GM19397 (cell line): ENCODE measurements around the gene ENTPD3.
"Not testable (repeated sequence)": the region's sequence is repeated elsewhere in the genome, so short reads cannot be mapped to it uniquely, and the experiment has no call there.

ENCODE experiments used
- ATAC-seq: cut with Tn5 transposase; IDR thresholded peaks from one replicate; pipeline ENCODE4 v1.9.1; 2021; ENCODE audit warnings: mild to moderate bottlenecking, moderate library complexity; ENCODE audit not compliant: unreplicated experiment

The ENTPD3 gene

DNA sequence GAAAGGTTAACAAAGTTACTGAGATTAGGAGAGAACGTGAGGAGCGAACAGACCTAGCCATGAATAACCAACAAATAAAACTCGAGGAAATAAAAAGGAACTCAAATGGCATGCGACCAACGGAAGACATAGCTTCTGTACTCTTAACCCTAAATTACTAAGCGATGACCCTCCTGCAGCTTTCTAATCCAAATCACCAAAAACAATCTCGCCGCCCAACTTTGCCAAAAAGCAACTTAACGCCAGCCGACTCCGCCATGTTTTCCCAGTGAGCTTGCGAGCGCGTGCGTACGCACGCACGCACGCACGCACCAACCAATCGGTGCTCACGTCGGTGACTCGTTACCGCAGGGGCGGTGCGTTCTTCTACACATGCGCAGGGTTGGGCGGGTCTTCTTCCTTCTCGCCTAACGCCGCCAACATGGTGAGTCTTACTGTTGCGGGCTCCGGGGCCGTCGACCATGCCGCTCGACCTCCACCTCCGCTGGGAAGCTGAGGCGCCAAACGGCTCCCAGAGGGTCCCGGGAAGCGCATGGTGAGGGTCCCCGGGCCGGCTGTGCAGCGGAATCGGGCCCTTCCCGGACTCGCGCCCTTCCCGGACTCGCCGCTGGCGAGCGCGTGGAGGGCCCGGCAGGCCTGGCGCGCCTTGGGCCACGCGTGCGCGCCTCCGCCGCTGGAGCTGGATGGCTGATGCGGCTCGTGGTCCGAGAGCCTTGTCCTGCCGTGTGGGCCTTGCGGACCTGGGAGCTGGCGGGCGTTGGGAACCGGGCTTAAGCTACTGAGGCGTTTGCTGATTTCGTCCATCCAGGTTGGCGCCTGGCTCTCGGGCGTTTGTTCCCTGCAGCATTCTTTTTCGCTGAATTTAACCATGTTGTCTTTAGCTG lies 70.2 kb downstream of the ENTPD3 start, which contains the start of gene RPL14:
Gene RPL14 (plus strand): TSS at position 400 of the 884 bp plus-strand sequence. CDS start 133 bp downstream, at position 533.
- ATAC-seq: peak; percentile 69

DNA sequence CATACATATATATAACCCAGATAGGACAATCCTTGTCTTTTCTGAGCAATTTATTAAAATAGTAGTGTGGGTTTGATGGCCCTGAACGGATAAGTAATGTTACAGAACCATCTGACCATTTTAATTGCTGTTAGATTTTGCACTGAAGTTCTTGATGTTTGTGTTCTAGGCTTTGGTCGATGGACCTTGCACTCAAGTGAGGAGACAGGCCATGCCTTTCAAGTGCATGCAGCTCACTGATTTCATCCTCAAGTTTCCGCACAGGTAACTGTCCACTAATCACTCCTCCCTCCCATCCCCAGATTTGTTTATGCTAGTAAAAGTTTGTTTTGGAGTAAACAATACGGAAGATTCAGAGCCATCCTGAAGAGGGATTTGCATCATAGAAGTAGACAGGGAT lies 71.5 kb downstream of the ENTPD3 start:
- ATAC-seq: no peak

DNA sequence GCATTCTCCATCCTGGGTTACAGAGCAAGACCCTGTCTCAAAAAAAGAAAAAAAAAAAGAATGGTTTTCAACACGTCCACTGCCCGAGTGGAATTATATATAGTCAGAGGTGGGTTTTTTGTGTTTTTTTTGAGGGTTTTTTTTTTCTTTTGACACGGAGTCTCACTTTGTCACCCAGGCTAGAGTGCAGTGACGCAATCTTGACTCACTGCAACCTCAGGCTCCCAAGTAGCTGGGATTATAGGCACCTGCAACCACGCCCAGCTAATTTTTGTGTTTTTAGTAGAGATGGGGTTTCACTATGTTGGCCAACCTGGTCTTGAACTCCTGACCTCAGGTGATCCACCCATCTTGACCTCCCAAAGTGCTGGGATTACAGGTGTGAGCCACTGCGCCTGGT lies 73.5 kb downstream of the ENTPD3 start:
- ATAC-seq: not testable (repeated sequence)

DNA sequence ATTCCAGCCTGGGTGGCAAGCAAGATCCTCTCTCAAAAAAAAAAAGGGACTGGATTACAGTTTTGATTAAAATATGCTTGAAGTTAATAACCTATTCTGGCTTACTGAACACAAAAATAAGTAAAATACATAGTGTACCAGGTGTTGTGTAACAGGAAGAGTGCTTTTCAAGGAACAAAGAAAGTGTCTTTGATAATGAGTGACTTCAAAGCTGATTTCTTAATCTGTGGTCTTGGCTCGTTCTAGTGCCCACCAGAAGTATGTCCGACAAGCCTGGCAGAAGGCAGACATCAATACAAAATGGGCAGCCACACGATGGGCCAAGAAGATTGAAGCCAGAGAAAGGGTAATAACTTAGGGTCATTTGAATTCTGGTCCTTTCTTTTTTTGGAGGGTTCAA lies 74.2 kb downstream of the ENTPD3 start:
- ATAC-seq: no peak

DNA sequence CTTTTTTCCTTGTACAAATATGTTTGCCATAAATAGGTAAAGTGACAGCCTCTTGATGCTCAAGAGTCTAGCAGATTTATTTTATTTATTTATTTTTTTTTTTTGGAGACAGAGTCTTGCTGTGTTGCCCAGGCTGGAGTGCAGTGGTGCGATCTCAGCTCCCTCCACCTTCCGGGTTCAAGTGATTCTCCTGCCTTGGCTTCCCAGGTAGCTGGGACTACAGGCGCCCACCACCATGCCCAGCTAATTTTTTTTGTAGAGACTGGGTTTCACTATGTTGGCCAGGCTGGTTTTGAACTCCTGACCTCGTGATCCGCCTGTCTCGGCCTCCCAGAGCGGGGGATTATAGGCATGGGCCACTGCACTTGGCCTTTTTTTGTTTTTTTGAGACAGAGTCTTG lies 75.9 kb downstream of the ENTPD3 start:
- not testable (repeated sequence) for ATAC-seq

DNA sequence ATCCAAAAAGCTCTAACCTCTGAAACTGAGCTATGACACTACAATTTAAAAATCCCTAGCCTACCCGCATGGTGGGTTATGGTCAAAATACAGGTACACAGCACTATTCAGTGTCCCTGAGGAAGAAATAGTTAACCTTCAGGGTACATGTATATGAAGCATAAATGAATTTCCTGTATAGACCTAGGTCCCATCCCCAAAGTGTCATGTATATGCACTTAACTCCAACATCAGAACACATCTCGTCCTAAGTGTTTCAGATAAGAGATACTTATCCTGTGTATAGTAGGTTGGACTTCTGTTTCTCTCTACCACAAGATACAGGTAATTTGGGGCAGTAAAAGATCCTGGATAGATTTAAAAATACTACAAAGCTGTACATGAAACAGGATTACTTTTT lies 76.6 kb downstream of the ENTPD3 start:
- ATAC-seq: no peak

DNA sequence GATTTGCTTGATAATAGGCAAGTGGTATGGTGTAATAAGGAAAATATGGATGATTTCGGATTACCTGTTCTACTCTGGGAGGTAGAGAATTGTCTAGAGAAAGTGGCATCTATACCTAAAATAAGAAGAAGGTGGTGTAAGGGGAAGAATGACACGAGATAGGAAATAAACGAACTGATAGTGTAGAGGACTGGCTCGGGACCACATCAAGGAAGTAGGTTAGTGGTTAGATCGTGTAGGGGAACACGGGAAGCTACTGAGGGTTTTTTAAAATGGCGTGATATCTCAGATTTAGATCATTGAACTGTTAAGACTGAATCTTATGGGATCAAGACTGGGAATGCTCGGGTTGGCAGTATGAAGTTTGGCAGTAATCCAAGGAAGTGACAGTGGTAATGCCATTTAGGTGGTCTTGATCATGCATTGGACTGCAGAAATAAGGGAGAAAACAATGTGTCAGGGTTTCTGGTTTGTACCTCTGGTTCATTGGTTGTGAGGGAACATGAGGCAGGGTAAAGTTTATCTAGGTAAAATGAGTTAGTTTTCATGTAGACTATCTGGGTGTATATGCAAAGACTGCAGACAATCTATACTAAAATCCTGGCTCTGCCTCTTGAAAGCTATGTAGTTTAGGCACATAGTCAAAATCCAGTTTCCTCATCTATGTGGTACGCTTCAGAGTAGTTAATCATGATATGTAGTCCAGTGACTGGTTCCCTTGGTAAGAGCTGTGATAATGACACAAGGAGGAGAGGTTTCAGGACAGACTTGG lies 77.5 kb downstream of the ENTPD3 start:
- ATAC-seq: no peak

DNA sequence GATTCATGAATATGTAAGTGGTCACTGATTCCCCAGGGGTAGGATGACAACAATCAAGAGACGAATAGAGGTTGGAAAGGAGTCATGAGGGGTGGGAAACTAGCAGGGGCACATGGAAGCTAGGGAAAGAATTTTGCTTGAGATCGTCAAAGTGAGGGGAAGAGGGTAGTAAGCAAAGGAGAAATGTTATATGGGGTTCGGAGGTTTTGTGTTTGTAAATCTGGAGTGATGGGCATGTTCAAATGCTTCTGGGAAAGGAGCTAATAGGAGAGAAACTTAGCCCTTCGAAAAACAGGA lies 78.1 kb downstream of the ENTPD3 start:
- ATAC-seq: no peak

DNA sequence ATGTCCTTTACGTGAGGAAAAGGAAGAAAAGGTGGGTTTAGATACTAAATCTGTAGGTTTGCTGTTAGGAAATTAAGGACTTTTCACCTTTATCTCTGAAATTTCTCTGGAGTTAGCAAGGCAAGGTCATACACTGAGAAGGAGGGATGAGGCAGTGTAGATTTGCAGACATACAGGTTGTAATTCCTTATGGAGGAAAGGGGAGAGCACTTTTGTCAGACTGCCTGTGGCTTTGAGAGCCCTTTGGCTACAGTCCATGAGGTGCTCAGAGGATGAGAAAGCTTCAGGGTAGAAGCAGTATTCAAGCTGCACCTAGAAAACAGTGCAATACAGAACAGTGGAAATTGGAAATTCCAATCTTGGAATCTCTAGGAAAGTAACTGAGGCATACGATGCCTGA lies 78.5 kb downstream of the ENTPD3 start:
- ATAC-seq: no peak

DNA sequence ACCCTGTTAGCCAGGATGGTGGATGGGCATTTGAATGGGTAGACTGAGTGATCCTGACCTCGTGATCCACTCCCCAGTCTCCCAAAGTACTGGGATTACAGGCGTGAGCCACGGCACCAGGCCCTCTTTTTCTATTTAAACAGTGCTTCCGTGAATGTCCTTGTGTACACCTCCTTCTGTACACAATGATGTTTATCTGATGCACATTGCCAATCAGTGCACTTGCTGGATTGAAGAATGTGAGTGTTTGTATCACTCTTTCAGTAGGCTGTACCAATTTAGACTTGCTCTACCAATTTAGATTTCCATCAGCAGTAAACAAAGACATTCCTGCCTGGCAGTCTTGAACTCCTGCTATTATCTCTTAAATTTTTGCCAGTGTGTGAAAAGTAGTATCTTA lies 81.0 kb downstream of the ENTPD3 start:
- no peak for ATAC-seq

DNA sequence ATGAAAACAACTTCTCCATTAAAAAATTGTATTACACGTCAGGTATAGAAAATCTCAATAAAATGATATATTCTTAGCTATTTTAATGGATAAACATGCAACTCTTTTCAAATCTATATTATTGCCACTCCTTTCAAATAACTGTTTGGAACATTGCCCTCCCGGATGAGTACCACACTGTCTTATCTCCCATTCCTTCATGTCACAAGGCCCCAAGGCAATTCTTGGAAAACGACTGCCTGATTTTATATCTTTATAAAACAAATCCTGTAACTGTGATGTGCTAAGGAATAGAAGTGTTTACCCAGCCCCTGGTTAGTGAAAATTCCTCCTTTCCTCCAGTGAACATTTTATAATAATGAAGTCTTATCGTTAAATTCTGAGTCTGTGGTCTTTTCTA lies 83.7 kb downstream of the ENTPD3 start:
- ATAC-seq: no peak

DNA sequence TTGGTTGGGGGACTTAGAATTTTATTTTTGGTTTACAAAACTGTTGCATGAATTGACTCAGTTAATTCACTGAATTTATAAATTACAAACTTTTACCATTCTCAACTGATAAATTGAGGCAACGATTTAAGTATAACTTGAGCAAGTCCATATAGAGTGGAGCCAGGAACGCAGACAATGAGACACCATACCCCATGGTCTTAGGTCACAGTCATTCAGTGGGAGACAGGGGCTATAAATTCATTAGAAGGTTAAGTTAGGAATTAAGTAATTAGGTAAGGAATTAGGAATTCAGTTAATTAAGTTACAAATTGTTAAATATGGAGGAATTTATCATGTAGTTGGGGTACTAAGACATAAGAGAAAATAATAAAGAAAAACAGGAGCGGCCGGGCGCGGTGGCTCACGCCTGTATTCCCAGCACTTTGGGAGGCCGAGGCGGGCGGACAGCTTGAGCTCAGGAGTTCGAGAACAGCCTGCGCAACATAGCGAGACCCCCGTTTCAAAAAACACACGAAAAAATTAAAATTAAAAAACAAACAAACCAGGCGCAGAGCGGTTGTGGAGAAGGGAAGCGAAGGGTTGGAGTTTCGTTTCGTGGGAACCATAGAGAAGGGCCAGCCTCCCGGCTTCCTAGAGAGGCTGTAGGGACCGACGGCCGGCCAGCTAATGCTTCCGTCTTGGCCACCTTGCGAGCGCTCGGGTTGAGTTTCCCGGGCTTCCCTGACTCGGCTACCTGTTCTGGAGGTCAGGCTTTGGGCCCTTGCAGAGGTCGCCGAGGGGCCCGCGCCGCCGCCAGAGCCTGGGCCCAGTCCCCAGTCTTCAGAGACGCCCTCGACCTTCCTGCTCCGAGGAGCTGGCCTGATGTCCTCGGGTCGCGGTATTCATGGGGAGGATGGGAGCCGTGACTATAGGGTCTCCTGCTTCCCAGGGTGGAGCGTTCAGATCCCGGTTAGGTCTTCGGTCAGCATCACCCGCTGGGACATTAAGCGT lies 89.8 kb downstream of the ENTPD3 start, which contains the start of gene ZNF619:
Gene ZNF619 (plus strand): TSS at position 645 of the 993 bp plus-strand sequence. CDS start 858 bp downstream, outside the sequence.
- ATAC-seq: peak; percentile 84

DNA sequence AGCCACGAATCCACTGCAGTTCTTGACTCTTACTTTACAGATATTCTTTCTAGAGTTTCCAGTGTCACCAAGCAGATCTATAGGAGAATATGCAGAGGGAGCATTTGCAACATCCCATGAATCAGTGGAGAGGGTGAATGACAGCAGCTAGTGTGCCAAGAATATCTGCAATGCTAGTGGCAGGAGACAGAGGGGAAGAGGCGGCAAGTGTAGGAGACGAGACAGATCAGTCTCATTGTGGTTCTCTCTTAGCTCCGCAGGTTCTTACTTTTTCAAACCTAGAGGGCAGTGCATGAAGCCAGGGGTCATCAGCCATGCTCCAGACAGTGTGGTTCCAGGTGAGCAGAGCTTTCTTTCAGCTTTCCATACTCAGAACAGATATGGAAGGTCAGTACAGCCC lies 90.7 kb downstream of the ENTPD3 start:
- no peak for ATAC-seq
